Mesothelial cell of epicardium (in vitro differentiated cells): ENCODE results near the gene OLFML1. TPM values are rescaled to one million over a fixed set of nuclear protein-coding genes. Genes with fewer than 3 reads are reported as not detected.

Source experiments
- DNase-seq, 2 experiments: peaks; one replicate each; pipeline ENCODE4 v3.0.0; 2021; ENCODE audit warnings: low spot score in 2 of 2; ENCODE audit not compliant: unreplicated experiment in 2 of 2
- H3K27ac Mint-ChIP-seq: 2 replicates; pipeline ENCODE4 v1.8.0; 2021; ENCODE audit warnings: mixed read lengths
- H3K27me3 Mint-ChIP-seq: 2 replicates; pipeline ENCODE4 v1.8.0; 2021; ENCODE audit warnings: low read depth, mixed read lengths
- H3K36me3 Mint-ChIP-seq: 2 replicates; pipeline ENCODE4 v1.8.0; 2021; ENCODE audit warnings: mixed read lengths
- H3K4me1 Mint-ChIP-seq: 2 replicates; pipeline ENCODE4 v1.8.0; 2021; ENCODE audit warnings: mixed read lengths
- H3K4me3 Mint-ChIP-seq: 2 replicates; pipeline ENCODE4 v1.8.0; 2021; ENCODE audit warnings: mild to moderate bottlenecking, moderate library complexity, mixed read lengths
- H3K9me3 Mint-ChIP-seq: 2 replicates; pipeline ENCODE4 v1.8.0; 2021; ENCODE audit warnings: mixed read lengths
- total RNA-seq: library from RNA; stranded (reverse); gene quantifications from 3 replicates; pipeline ENCODE4 v1.2.1, GENCODE V29; 2021
- TF ChIP-seq, protein P1 (sequence below): fragments of 200-600 bp; sonication (generic); IDR thresholded peaks from one replicate; pipeline ENCODE4 v1.5.0; 2021; ENCODE audit warnings: antibody characterized with exemption; ENCODE audit not compliant: unreplicated experiment

Gene OLFML1
- total RNA-seq, 1 donor from 2014 or later: 45.3 TPM

DNA sequence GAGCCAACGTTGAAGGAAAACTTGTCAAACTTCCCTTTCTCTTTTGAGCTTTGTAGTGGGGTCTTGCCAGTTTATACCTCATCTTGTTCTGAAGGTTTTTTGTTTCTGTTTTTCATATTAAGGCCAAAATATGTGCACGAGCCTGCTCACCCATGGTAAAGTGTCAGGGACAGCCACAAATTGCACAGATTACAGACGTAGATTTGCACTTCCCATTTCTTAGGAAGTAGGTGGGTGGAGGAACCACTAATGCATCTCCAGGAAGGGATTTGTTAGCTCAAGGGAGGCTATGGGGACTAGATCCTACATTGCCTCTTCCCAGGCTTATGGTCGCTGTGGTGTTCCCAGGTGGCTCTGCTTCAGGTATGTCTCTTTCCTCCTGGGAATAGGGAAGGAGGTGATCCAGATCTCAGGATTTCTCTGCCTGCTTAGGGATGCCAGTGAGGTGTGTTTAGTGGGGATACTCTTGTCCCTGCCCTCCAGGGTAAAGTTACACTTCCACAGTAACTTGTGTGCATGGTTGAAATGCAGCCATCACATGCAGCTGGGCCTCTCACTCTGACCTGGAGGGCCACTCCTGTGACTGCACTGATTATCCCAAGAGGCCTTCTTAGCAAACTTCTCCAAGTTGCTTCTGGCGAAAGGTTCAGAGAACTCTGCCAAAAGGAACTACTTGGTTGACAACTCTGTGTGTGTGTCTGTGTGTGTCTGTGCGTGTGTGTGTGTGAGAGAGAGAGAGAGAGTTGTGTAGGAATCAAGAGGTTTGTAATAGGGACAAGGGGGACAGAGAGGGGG lies 38.3 kb downstream of the OLFML1 start:
- Mint-ChIP-seq H3K36me3 (peaks cover 10% of the 10 kb centered on the region), H3K27ac (no peak overlapping the region), H3K4me1 (peaks cover 14% of the 10 kb centered on the region)

DNA sequence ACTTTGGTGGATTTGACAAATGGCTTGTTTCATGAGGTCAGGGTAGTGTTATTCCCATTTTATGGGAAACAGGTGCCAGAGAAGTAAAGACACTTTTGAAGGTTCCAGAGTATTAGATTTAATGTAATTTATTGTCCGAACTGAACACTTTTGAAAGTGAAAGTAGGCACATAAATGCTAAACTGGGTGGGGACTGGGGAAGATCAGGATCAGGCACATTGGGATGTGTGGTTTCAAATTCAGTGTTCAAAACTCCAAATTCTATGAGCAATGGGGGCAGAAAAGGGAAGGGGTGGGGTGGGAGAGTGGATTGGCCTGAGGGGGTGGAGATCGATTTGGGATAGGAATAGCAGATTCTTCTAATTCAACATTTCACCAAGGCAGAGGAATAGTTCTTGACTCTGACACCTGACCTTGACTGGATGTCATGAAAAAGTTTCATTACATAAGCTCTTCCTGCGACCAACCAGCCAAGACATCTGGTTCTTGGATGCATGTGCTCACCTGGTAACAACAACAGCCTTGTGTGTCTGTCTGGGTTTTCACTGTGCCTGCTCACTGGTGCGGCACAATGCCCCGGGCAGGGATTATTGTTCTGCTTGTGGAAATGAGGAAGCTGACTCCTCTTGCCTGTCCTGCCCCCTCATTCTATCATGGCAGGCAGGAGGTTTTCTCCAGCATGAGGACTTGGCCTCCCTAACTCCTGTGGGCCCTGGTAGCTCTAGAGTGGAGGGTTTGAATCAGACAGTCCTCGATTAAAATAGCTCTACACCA lies 39.3 kb downstream of the OLFML1 start:
- no peak for DNase-seq
- Mint-ChIP-seq H3K9me3 (no peaks in the 10 kb centered on the region), H3K4me1 (peaks cover 17% of the 10 kb centered on the region), H3K4me3 (no peak overlapping the region), H3K36me3 (peaks cover 4% of the 10 kb centered on the region), H3K27me3 (no peaks in the 10 kb centered on the region), H3K27ac (no peak overlapping the region)
- TF ChIP-seq, protein P1, sequence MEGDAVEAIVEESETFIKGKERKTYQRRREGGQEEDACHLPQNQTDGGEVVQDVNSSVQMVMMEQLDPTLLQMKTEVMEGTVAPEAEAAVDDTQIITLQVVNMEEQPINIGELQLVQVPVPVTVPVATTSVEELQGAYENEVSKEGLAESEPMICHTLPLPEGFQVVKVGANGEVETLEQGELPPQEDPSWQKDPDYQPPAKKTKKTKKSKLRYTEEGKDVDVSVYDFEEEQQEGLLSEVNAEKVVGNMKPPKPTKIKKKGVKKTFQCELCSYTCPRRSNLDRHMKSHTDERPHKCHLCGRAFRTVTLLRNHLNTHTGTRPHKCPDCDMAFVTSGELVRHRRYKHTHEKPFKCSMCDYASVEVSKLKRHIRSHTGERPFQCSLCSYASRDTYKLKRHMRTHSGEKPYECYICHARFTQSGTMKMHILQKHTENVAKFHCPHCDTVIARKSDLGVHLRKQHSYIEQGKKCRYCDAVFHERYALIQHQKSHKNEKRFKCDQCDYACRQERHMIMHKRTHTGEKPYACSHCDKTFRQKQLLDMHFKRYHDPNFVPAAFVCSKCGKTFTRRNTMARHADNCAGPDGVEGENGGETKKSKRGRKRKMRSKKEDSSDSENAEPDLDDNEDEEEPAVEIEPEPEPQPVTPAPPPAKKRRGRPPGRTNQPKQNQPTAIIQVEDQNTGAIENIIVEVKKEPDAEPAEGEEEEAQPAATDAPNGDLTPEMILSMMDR: no peak

More for the DNA sequence above, 38.3 kb downstream of the OLFML1 start:
- peaks cover 2% of the 10 kb centered on the region for H3K9me3 Mint-ChIP-seq
- TF ChIP-seq, protein P1: no peak
- no peak overlapping the region for H3K4me3 Mint-ChIP-seq
- H3K27me3 Mint-ChIP-seq: no peaks in the 10 kb centered on the region
- DNase-seq: no peak

DNA sequence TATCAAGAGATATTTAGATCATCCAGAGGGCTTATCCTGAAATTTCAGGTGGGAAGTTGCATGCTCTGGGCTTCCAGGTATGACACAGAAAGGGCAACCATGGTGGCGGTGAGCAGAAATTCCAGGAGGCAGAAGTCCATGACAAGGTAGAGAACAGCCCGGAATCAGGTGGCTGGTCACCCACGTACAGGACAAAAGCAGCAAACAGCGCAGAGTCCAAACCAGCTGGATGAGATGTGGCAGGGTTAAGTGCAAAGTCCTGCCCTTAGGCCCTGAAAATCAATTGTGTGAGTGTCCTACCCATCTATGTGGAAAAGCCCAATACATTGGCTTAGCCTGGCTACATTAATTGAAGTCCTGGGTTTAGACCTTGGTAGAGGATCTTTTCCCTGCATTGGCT lies 40.1 kb downstream of the OLFML1 start:
- Mint-ChIP-seq H3K36me3 (peaks cover 4% of the 10 kb centered on the region), H3K27me3 (no peaks in the 10 kb centered on the region), H3K4me1 (peaks cover 17% of the 10 kb centered on the region), H3K27ac (no peak overlapping the region), H3K4me3 (no peak overlapping the region), H3K9me3 (no peaks in the 10 kb centered on the region)
- DNase-seq: no peak
- TF ChIP-seq, protein P1: no peak

DNA sequence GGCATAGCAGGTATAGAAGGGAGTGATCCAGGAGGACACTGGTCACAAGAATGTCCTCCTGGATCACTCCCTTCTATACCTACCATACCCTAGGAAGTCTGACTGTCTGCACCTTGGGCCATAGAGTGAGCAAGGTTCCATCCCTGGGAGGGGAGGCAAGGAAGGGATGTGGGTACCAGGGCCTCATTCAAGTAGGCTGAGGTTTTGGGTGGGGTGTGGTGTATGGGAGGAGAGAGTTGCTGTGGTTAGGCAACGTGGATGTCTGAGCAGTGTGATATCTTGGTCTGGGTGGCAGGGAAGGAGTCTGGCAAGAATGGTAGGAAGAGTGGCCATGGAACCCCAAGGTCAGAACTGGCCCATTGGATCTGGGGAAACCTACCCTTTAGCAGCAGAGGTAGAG lies 41.7 kb downstream of the OLFML1 start:
- Mint-ChIP-seq H3K36me3 (peaks cover 4% of the 10 kb centered on the region), H3K4me3 (no peak overlapping the region), H3K27ac (no peak overlapping the region), H3K9me3 (no peaks in the 10 kb centered on the region), H3K4me1 (peaks cover 17% of the 10 kb centered on the region), H3K27me3 (no peaks in the 10 kb centered on the region)
- no peak for DNase-seq
- TF ChIP-seq, protein P1: no peak

DNA sequence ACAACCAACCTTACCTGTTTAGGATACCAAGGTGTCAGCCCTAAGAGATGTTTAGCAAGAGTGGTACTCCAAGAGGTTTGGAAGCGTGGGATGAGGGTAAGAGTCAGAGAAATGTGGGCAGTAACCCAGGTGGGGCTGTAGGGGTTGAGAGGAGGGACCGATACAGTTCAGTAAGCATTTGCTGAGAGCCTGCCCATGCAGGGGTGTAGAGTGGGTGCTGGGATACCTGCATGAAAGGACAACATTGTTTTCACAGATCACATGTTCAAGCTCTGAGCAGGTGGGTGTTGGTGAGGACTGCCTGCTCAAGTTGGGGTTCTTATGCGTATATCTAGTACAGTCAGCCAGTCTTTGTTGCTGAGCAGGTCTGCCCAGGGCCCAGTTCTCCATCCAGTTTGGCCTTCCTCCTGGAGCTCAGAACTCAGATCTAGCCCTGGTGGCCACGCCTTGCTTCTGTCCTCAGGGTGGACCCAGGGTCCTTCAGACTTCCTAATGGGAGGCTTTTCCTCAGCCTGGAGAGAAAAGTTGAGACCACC lies 43.3 kb downstream of the OLFML1 start:
- H3K36me3 Mint-ChIP-seq: peaks cover 4% of the 10 kb centered on the region
- H3K9me3 Mint-ChIP-seq: no peaks in the 10 kb centered on the region
- DNase-seq: no peak
- peaks cover 24% of the 10 kb centered on the region for H3K4me1 Mint-ChIP-seq
- TF ChIP-seq, protein P1: no peak
- no peak overlapping the region for H3K4me3 Mint-ChIP-seq
- no peak overlapping the region for H3K27ac Mint-ChIP-seq
- no peaks in the 10 kb centered on the region for H3K27me3 Mint-ChIP-seq
